SK-N-SH (cell line): ENCODE data around the gene ERICH6. TPM values are rescaled to one million over a fixed set of nuclear protein-coding genes. Genes with fewer than 3 reads are reported as not detected.

Experiments
- CTCF ChIA-PET: fragments of 300-600, 350-600 bp; formaldehyde crosslinking; extraction: SDS; loops from one replicate; lab custom pipeline; 2021; lab: Yijun Ruan, JAX
- POLR2A ChIA-PET: fragments of 350-600 bp; sonication (Branson Sonifier 250); formaldehyde crosslinking; extraction: SDS; loops from one replicate; lab custom pipeline; 2020; ENCODE audit warnings: antibody characterized with exemption, inconsistent platforms; lab: Yijun Ruan, JAX
- DNase-seq: peaks from one replicate; pipeline ENCODE4 v3.0.0; 2012
- H2AFZ ChIP-seq: fragments of 200-600 bp; sonication (generic); 2 replicates; pipeline ENCODE4 v1.8.1; 2016; ENCODE audit warnings: antibody characterized with exemption, mild to moderate bottlenecking, low read depth
- H3F3A ChIP-seq: fragments of 200-600 bp; sonication (generic); replicated peaks from 2 replicates; pipeline ENCODE3; 2016; ENCODE audit warnings: antibody characterized with exemption, mild to moderate bottlenecking; ENCODE audit not compliant: insufficient read depth
- H3K27ac ChIP-seq, 2 experiments: fragments of 200-500 bp in 1 of 2; fragments of 200-600 bp in 1 of 2; sonication (Bioruptor generic) in 1 of 2; sonication (generic), shearing (Covaris generic) in 1 of 2; 2 replicates each; pipeline versions ENCODE4 v1.5.1 to v1.6.1; 2014 to 2016; ENCODE audit warnings: low read depth in 2 of 2, inconsistent platforms in 1 of 2, low read length in 1 of 2, mild to moderate bottlenecking in 1 of 2, mixed read lengths in 1 of 2
- H3K27me3 ChIP-seq: fragments of 200-600 bp; sonication (generic), shearing (Covaris generic); 2 replicates; pipeline ENCODE4 v1.6.1; 2016; ENCODE audit warnings: mixed run types; ENCODE audit not compliant: insufficient read depth
- H3K36me3 ChIP-seq, 2 experiments: fragments of 200-500 bp in 1 of 2; fragments of 200-600 bp in 1 of 2; sonication (Bioruptor generic) in 1 of 2; sonication (generic) in 1 of 2; replicated peaks in 1 of 2; 2 replicates each; pipeline versions ENCODE3 to v1.5.1; 2014 to 2016; ENCODE audit warnings: low read length in 1 of 2, mild to moderate bottlenecking in 1 of 2; ENCODE audit not compliant: insufficient read depth in 2 of 2, control insufficient read depth in 1 of 2
- H3K4me1 ChIP-seq, 2 experiments: fragments of 200-500 bp in 1 of 2; fragments of 200-600 bp in 1 of 2; sonication (Bioruptor generic) in 1 of 2; sonication (generic), shearing (Covaris generic) in 1 of 2; 2 replicates each; pipeline versions ENCODE4 v1.5.1 to v1.6.1; 2014 to 2016; ENCODE audit warnings: low read depth in 1 of 2, low read length in 1 of 2, mixed run types in 1 of 2; ENCODE audit not compliant: insufficient read depth in 2 of 2, control insufficient read depth in 1 of 2
- H3K4me2 ChIP-seq: fragments of 200-600 bp; sonication (generic), shearing (Covaris generic); 2 replicates; pipeline ENCODE4 v1.6.1; 2017; ENCODE audit warnings: mixed run types
- H3K4me3 ChIP-seq, 2 experiments: fragments of 200-500 bp in 1 of 2; fragments of 200-600 bp in 1 of 2; sonication (Bioruptor generic) in 1 of 2; sonication (generic), shearing (Covaris generic) in 1 of 2; 2 replicates each; pipeline versions ENCODE4 v1.5.1 to v1.8.1; 2014 to 2016; ENCODE audit warnings: low read depth in 2 of 2, inconsistent platforms in 1 of 2, low read length in 1 of 2, mild to moderate bottlenecking in 1 of 2, mixed read lengths in 1 of 2, moderate library complexity in 1 of 2
- H3K79me2 ChIP-seq: fragments of 200-600 bp; sonication (generic); 2 replicates; pipeline ENCODE4 v1.8.1; 2017; ENCODE audit warnings: mild to moderate bottlenecking; ENCODE audit not compliant: insufficient read depth
- H3K9ac ChIP-seq: fragments of 200-600 bp; sonication (generic); 2 replicates; pipeline ENCODE4 v1.6.1; 2017; ENCODE audit warnings: mixed run types
- H3K9me2 ChIP-seq: fragments of 200-600 bp; sonication (generic); 2 replicates; pipeline ENCODE4 v1.6.1; 2017; ENCODE audit warnings: mixed run types
- H3K9me3 ChIP-seq: fragments of 200-600 bp; sonication (generic); 2 replicates; pipeline ENCODE4 v1.6.1; 2017; ENCODE audit warnings: mixed run types, mild to moderate bottlenecking, moderate library complexity
- H4K20me1 ChIP-seq: fragments of 200-600 bp; sonication (generic); 2 replicates; pipeline ENCODE4 v1.6.1; 2017; ENCODE audit warnings: mild to moderate bottlenecking, mixed run types; ENCODE audit not compliant: insufficient read depth
- CHD2 ChIP-seq: fragments of 150-350 bp; IDR thresholded peaks from 2 replicates; pipeline ENCODE4 v1.6.1; 2018; ENCODE audit warnings: low read length; ENCODE audit not compliant: partially characterized antibody
- FOXM1 ChIP-seq: IDR thresholded peaks from 2 replicates; pipeline ENCODE4 v1.4.0; 2012; ENCODE audit warnings: low read depth, mild to moderate bottlenecking
- GATA2 ChIP-seq: sonication (generic); formaldehyde crosslinking; IDR thresholded peaks from 2 replicates; pipeline ENCODE4 v1.5.0; 2020; ENCODE audit warnings: mild to moderate bottlenecking, missing genetic modification reagents
- JUND ChIP-seq: IDR thresholded peaks from 2 replicates; pipeline ENCODE4 v1.4.0; 2012
- MEF2A ChIP-seq: IDR thresholded peaks from 2 replicates; pipeline ENCODE4 v1.4.0; 2012; ENCODE audit warnings: low read depth, borderline replicate concordance
- MXI1 ChIP-seq: IDR thresholded peaks from 2 replicates; pipeline ENCODE4 v1.6.1; 2012; ENCODE audit warnings: mild to moderate bottlenecking, low read depth, low read length, improper control_type of control experiment
- POLR2AphosphoS5 ChIP-seq: IDR thresholded peaks from 2 replicates; pipeline ENCODE4 v1.6.1; 2012; ENCODE audit warnings: low read depth, low read length
- RAD21 ChIP-seq: IDR thresholded peaks from 2 replicates; pipeline ENCODE4 v1.6.1; 2012; ENCODE audit warnings: mild to moderate bottlenecking, low read length
- RXRA ChIP-seq: IDR thresholded peaks from 2 replicates; pipeline ENCODE4 v1.4.0; 2012; ENCODE audit warnings: low read depth, mild to moderate bottlenecking, borderline replicate concordance
- SIN3A ChIP-seq: IDR thresholded peaks from 2 replicates; pipeline ENCODE4 v1.6.1; 2012; ENCODE audit warnings: low read depth, mild to moderate bottlenecking, low read length, moderate library complexity, borderline replicate concordance
- TEAD4 ChIP-seq: IDR thresholded peaks from 2 replicates; pipeline ENCODE4 v1.4.0; 2012; ENCODE audit warnings: mild to moderate bottlenecking, borderline replicate concordance; ENCODE audit not compliant: insufficient read depth
- USF1 ChIP-seq: IDR thresholded peaks from 2 replicates; pipeline ENCODE4 v1.4.0; 2012; ENCODE audit warnings: low read depth, borderline replicate concordance
- USF2 ChIP-seq: fragments of 150-350 bp; IDR thresholded peaks from 2 replicates; pipeline ENCODE4 v1.6.1; 2017; ENCODE audit warnings: antibody characterized with exemption, low read length, low read depth, borderline replicate concordance
- WGBS: methylation state at CpG from one replicate; pipeline ENCODE4 v1.1.6; 2017; ENCODE audit warnings: low lambda C conversion rate; 5-methylcytosine and 5-hydroxymethylcytosine counted together
- polyA plus RNA-seq, 3 experiments: library from polyadenylated mRNA; depleted of rRNA; stranded (reverse); fragments of >200 nt; gene quantifications; 2 replicates each; pipeline ENCODE4 v1.2.3, GENCODE V29; 2012
- TF ChIP-seq, protein P1 (sequence below): IDR thresholded peaks from 2 replicates; pipeline ENCODE4 v1.4.0; 2012; ENCODE audit warnings: low read depth, borderline replicate concordance

The ERICH6 gene
- polyA plus RNA-seq, 1 of the 3 experiments (the other 2 are of a cell fraction), result 0.08 TPM

GRCh38 chr3:150729682-150730360 is 26.1 kb upstream of the ERICH6 start:
- CTCF ChIA-PET, result interaction anchor here (0.8 to 1.8 kb wide), 3 partner anchors 9 to 58 kb away, joined by 4 to 14 read pairs (median 8); no protein-coding TSS in a partner anchor
- Histone ChIP-seq H2AFZ (no peak overlapping the region), H3K79me2 (no peaks in the 10 kb centered on the region), H3K27ac (no peak overlapping the region), H3K27me3 (no peaks in the 10 kb centered on the region), H3K9me3 (no peaks in the 10 kb centered on the region), H3K9me2 (no peaks in the 10 kb centered on the region), H3K4me1 (no peaks in the 10 kb centered on the region; a peak in 1 of 4 replicates), H3K36me3 (no peaks in the 10 kb centered on the region), H3F3A (no peaks in the 10 kb centered on the region), H4K20me1 (no peaks in the 10 kb centered on the region), H3K4me3 (no peak overlapping the region), H3K4me2 (no peak overlapping the region), H3K9ac (no peak overlapping the region)
- POLR2A ChIA-PET, result no interaction called here
- WGBS, result 93% methylated on average over 9 of the region's 9 CpGs
- no peak for DNase-seq
- TF ChIP-seq RXRA (no peak), TEAD4 (no peak), GATA2 (CRISPR knock-in tag) (no peak), SIN3A (no peak), USF1 (no peak), CHD2 (no peak), POLR2AphosphoS5 (no peak), JUND (no peak), FOXM1 (no peak), MEF2A (no peak), MXI1 (no peak), USF2 (no peak), RAD21 (no peak)
- TF ChIP-seq, protein P1, sequence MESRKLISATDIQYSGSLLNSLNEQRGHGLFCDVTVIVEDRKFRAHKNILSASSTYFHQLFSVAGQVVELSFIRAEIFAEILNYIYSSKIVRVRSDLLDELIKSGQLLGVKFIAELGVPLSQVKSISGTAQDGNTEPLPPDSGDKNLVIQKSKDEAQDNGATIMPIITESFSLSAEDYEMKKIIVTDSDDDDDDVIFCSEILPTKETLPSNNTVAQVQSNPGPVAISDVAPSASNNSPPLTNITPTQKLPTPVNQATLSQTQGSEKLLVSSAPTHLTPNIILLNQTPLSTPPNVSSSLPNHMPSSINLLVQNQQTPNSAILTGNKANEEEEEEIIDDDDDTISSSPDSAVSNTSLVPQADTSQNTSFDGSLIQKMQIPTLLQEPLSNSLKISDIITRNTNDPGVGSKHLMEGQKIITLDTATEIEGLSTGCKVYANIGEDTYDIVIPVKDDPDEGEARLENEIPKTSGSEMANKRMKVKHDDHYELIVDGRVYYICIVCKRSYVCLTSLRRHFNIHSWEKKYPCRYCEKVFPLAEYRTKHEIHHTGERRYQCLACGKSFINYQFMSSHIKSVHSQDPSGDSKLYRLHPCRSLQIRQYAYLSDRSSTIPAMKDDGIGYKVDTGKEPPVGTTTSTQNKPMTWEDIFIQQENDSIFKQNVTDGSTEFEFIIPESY, result no peak
